Astrocyte (in vitro differentiated cells and primary cell): Measurements from ENCODE around the gene APOA4. TPM values are rescaled to one million over a fixed set of nuclear protein-coding genes. Genes with fewer than 3 reads are reported as not detected.

Experiments
- DNase-seq: peaks from one replicate; pipeline ENCODE4 v3.0.0-alpha.2; 2010; ENCODE audit warnings: low read depth
- FAIRE-seq: peaks from 2 replicates; lab custom pipeline; 2011; peaks lifted over from hg19 to GRCh38; lab: Jason Lieb, UNC
- H2AFZ ChIP-seq: 2 replicates; pipeline ENCODE4 v1.6.0; 2012; ENCODE audit warnings: low read depth, low read length, inconsistent platforms
- H3K27ac ChIP-seq: 2 replicates; pipeline ENCODE4 v1.5.1; 2011; ENCODE audit warnings: low read depth, low read length, inconsistent platforms
- H3K27me3 ChIP-seq: 2 replicates; pipeline ENCODE4 v1.6.0; 2011; ENCODE audit warnings: low read length, inconsistent platforms; ENCODE audit not compliant: insufficient read depth
- H3K36me3 ChIP-seq: 2 replicates; pipeline ENCODE4 v1.5.1; 2011; ENCODE audit warnings: low read length, inconsistent platforms; ENCODE audit not compliant: insufficient read depth
- H3K4me1 ChIP-seq: 2 replicates; pipeline ENCODE4 v1.5.1; 2011; ENCODE audit warnings: low read length, inconsistent platforms; ENCODE audit not compliant: insufficient read depth
- H3K4me2 ChIP-seq: 2 replicates; pipeline ENCODE4 v1.6.0; 2012; ENCODE audit warnings: low read length, inconsistent platforms
- H3K4me3 ChIP-seq: 2 replicates; pipeline ENCODE4 v1.5.1; 2011; ENCODE audit warnings: low read depth, mild to moderate bottlenecking, low read length, inconsistent platforms; ENCODE audit not compliant: insufficient read depth
- H3K79me2 ChIP-seq: 2 replicates; pipeline ENCODE4 v1.6.0; 2012; ENCODE audit warnings: mild to moderate bottlenecking, low read length, inconsistent platforms; ENCODE audit not compliant: insufficient read depth
- H3K9ac ChIP-seq: 2 replicates; pipeline ENCODE4 v1.6.0; 2012; ENCODE audit warnings: mild to moderate bottlenecking, low read length, inconsistent platforms
- H3K9me3 ChIP-seq: 2 replicates; pipeline ENCODE4 v1.5.1; 2012; ENCODE audit warnings: low read depth, mild to moderate bottlenecking, low read length, inconsistent platforms; ENCODE audit not compliant: insufficient read depth
- H4K20me1 ChIP-seq: 2 replicates; pipeline ENCODE4 v1.6.0; 2012; ENCODE audit warnings: low read length, inconsistent platforms; ENCODE audit not compliant: insufficient read depth
- H3K27ac Mint-ChIP-seq: one replicate; pipeline ENCODE4 v1.8.0; 2021; ENCODE audit warnings: mild to moderate bottlenecking, mixed read lengths; ENCODE audit not compliant: unreplicated experiment
- H3K27me3 Mint-ChIP-seq: one replicate; pipeline ENCODE4 v1.8.0; 2021; ENCODE audit warnings: low read depth, mixed read lengths; ENCODE audit not compliant: unreplicated experiment
- H3K36me3 Mint-ChIP-seq: one replicate; pipeline ENCODE4 v1.8.0; 2021; ENCODE audit warnings: low read depth, mixed read lengths; ENCODE audit not compliant: unreplicated experiment
- H3K4me1 Mint-ChIP-seq: one replicate; pipeline ENCODE4 v1.8.0; 2021; ENCODE audit warnings: low read depth, mixed read lengths; ENCODE audit not compliant: unreplicated experiment
- H3K4me3 Mint-ChIP-seq: one replicate; pipeline ENCODE4 v1.8.0; 2021; ENCODE audit warnings: mild to moderate bottlenecking, moderate library complexity, mixed read lengths; ENCODE audit not compliant: unreplicated experiment
- H3K9me3 Mint-ChIP-seq: one replicate; pipeline ENCODE4 v1.8.0; 2021; ENCODE audit warnings: mild to moderate bottlenecking, mixed read lengths; ENCODE audit not compliant: unreplicated experiment
- CTCF ChIP-seq: IDR thresholded peaks from 2 replicates; pipeline ENCODE4 v1.5.1; 2011; ENCODE audit warnings: low read depth, mild to moderate bottlenecking, inconsistent platforms, low read length, moderate library complexity; ENCODE audit not compliant: insufficient read depth
- EZH2 ChIP-seq: IDR thresholded peaks from 2 replicates; pipeline ENCODE4 v1.6.1; 2012; ENCODE audit warnings: mild to moderate bottlenecking, low read length, inconsistent platforms; ENCODE audit not compliant: insufficient read depth
- total RNA-seq: library from RNA; stranded (reverse); gene quantifications from 2 replicates; pipeline ENCODE4 v1.2.1, GENCODE V29; 2021

APOA4 gene
- total RNA-seq, 1 donor from 2014 or later, result not detected

DNA sequence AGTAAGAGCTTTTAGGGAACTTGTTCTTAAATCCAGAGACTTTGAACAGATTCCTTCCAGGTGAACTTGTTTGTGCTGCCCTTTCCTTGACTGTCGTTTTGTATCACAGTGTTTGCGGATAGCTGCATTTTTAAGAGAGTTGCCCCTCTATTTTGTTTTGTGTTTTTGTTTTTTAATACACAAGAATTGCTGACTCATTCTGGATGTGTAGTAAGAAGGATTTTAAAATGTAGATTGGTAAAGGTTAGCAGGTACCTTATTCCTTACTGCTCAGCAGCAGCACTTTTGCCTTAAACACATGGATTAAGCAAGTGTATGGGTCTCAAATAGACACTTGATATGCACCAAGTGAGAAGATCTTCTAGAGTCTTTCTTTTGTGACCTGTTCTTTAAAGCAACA lies 22.5 kb downstream of the APOA4 start:
- H3K4me3 ChIP-seq, result no peak overlapping the region
- no peaks in the 10 kb centered on the region for H3K36me3 Mint-ChIP-seq
- no peak overlapping the region for H3K27ac Mint-ChIP-seq
- no peaks in the 10 kb centered on the region for H4K20me1 ChIP-seq
- H3K9ac ChIP-seq, result no peak overlapping the region
- H3K79me2 ChIP-seq, result no peaks in the 10 kb centered on the region
- TF ChIP-seq CTCF (no peak), EZH2 (no peak)
- no peak overlapping the region for H3K27ac ChIP-seq
- FAIRE-seq (no peak), DNase-seq (no peak)
- H2AFZ ChIP-seq, result no peak overlapping the region
- H3K9me3 Mint-ChIP-seq, result no peaks in the 10 kb centered on the region
- no peaks in the 10 kb centered on the region for H3K4me1 ChIP-seq
- H3K4me3 Mint-ChIP-seq, result no peak overlapping the region
- H3K27me3 ChIP-seq, result peaks cover 11% of the 10 kb centered on the region
- H3K4me1 Mint-ChIP-seq, result no peaks in the 10 kb centered on the region
- no peak overlapping the region for H3K4me2 ChIP-seq
- peaks cover 3% of the 10 kb centered on the region for H3K27me3 Mint-ChIP-seq
- H3K36me3 ChIP-seq, result no peaks in the 10 kb centered on the region
- H3K9me3 ChIP-seq, result no peaks in the 10 kb centered on the region

DNA sequence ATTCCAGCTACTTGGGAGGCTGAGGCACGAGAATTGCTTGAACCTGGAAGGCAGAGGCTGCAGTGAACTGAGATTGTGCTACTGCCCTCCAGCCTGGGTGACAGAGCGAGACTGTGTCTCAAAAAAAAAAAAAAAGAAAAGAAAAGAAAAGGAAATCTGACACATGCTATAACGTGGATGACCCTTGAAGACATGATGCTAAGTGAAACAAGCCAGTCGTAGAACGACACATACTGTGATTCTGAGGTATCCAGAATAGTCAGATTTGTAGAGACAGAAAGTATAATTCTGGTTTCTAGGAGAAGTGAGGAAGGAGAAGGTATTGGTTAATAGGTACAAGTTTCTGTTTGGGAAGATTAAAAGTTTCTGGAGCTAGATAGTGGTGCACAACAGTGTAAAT lies 24.7 kb downstream of the APOA4 start:
- no peak overlapping the region for H3K4me3 ChIP-seq
- H2AFZ ChIP-seq, result no peak overlapping the region
- no peaks in the 10 kb centered on the region for H4K20me1 ChIP-seq
- no peak overlapping the region for H3K27ac Mint-ChIP-seq
- TF ChIP-seq CTCF (no peak), EZH2 (no peak)
- peaks cover 3% of the 10 kb centered on the region for H3K4me1 ChIP-seq
- no peaks in the 10 kb centered on the region for H3K36me3 Mint-ChIP-seq
- H3K36me3 ChIP-seq, result no peaks in the 10 kb centered on the region
- H3K4me3 Mint-ChIP-seq, result no peak overlapping the region
- no peak overlapping the region for H3K4me2 ChIP-seq
- no peak for DNase-seq
- no peaks in the 10 kb centered on the region for H3K79me2 ChIP-seq
- peaks cover 6% of the 10 kb centered on the region for H3K27me3 ChIP-seq
- FAIRE-seq, result no peak
- no peak overlapping the region for H3K9ac ChIP-seq
- no peaks in the 10 kb centered on the region for H3K9me3 Mint-ChIP-seq
- H3K4me1 Mint-ChIP-seq, result peaks cover 2% of the 10 kb centered on the region
- no peaks in the 10 kb centered on the region for H3K27me3 Mint-ChIP-seq
- no peaks in the 10 kb centered on the region for H3K9me3 ChIP-seq
- H3K27ac ChIP-seq, result no peak overlapping the region

DNA sequence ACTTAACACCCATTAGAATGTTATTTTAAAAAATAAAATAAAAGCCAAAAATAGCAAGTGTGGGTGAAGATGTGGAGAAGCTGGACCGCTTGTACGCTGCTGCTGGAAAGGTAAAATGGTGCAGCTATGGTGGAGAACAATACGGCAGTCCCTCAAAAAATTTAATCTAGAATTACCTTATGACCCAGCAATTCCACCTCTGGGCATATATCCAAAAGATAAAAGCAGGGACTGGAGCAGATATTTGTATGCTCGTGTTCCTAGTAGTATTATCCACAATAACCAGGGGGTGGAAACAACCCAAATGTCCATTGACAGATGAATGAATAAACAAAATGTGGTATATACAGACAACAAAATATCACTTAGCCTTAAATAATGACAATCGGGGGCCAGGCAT lies 25.3 kb downstream of the APOA4 start:
- H3K9me3 ChIP-seq, result no peaks in the 10 kb centered on the region
- H3K9me3 Mint-ChIP-seq, result no peaks in the 10 kb centered on the region
- H3K4me3 Mint-ChIP-seq, result no peak overlapping the region
- DNase-seq (no peak), FAIRE-seq (no peak)
- no peak overlapping the region for H3K4me2 ChIP-seq
- no peak overlapping the region for H3K9ac ChIP-seq
- H3K27me3 ChIP-seq, result peaks cover 6% of the 10 kb centered on the region
- peaks cover 5% of the 10 kb centered on the region for H3K4me1 ChIP-seq
- H3K27me3 Mint-ChIP-seq, result no peaks in the 10 kb centered on the region
- no peaks in the 10 kb centered on the region for H4K20me1 ChIP-seq
- no peaks in the 10 kb centered on the region for H3K36me3 ChIP-seq
- no peak overlapping the region for H3K27ac Mint-ChIP-seq
- no peaks in the 10 kb centered on the region for H3K36me3 Mint-ChIP-seq
- no peak overlapping the region for H3K4me3 ChIP-seq
- H3K27ac ChIP-seq, result no peak overlapping the region
- no peaks in the 10 kb centered on the region for H3K79me2 ChIP-seq
- no peak overlapping the region for H2AFZ ChIP-seq
- H3K4me1 Mint-ChIP-seq, result peaks cover 6% of the 10 kb centered on the region
- TF ChIP-seq EZH2 (no peak), CTCF (no peak)
